Right lobe of liver (tissue), 6 donors: ENCODE measurements around the gene EVI5. TPM values are rescaled to one million over a fixed set of nuclear protein-coding genes. Genes with fewer than 3 reads are reported as not detected.

Source experiments
- ATAC-seq, 4 donors: fragments of 200-7000 bp; cut with Tn5 transposase; one replicate each; pipeline ENCODE4 v1.9.1; 2020; ENCODE audit warnings: mild to moderate bottlenecking in 4 of 4, moderate library complexity in 4 of 4
- DNase-seq, 3 donors: peaks; one replicate each; pipeline ENCODE4 v3.0.0-alpha.2; 2020
- H3K27ac ChIP-seq, 3 donors: fragments of 200-600 bp; one replicate each; pipeline ENCODE4 v1.8.0; 2022
- H3K27me3 ChIP-seq, 2 donors: fragments of 200-600 bp; one replicate each; pipeline ENCODE4 v1.8.0; 2022
- H3K36me3 ChIP-seq, 4 donors: fragments of 200-600 bp; sonication (generic) in 1 of 4; one replicate each; pipeline versions ENCODE4 v1.5.1 to v1.8.0; 2017 to 2022; ENCODE audit warnings: control low read depth in 1 of 4
- H3K4me1 ChIP-seq, 4 donors: fragments of 200-600 bp; sonication (generic) in 1 of 4; one replicate each; pipeline versions ENCODE4 v1.5.1 to v1.8.0; 2017 to 2022; ENCODE audit warnings: control low read depth in 1 of 4
- H3K4me3 ChIP-seq, 3 donors: fragments of 200-600 bp; one replicate each; pipeline ENCODE4 v1.8.0; 2022
- H3K9me3 ChIP-seq, 4 donors: fragments of 200-600 bp; sonication (generic) in 1 of 4; one replicate each; pipeline versions ENCODE4 v1.5.1 to v1.8.0; 2017 to 2022; ENCODE audit warnings: control low read depth in 1 of 4
- POLR2A ChIP-seq: fragments of 450-650 bp; IDR thresholded peaks from one replicate; pipeline ENCODE4 v1.6.1; 2017; ENCODE audit warnings: antibody characterized with exemption, mild to moderate bottlenecking
- whole genome bisulfite sequencing: methylation state at CpG from one replicate; pipeline ENCODE4 v1.1.6; 2018; ENCODE audit warnings: low coverage, low lambda C conversion rate; ENCODE audit not compliant: insufficient coverage; ENCODE audit errors: missing lambda C conversion rate; 5-methylcytosine and 5-hydroxymethylcytosine counted together
- intact Hi-C, 2 donors: fragments of 100-400 bp; cut with DNase I; formaldehyde crosslinking; loops; one replicate each; pipeline versions ENCODE4 v1.11.2 to v1.14.1; 2022
- total RNA-seq, 6 experiments: library from RNA; depleted of rRNA in 2 of 6; stranded (reverse); fragments of >200 nt in 2 of 6; fragmentation: NEBNext Ultra II Directional in 3 of 6; extraction: Animal tissue kit (Norgen Biotek cat#: 25700) in 3 of 6; gene quantifications; one replicate each; pipeline versions ENCODE4 v1.1.0 to v1.2.4, GENCODE V29; 2016 to 2023
- TF ChIP-seq, protein P1 (sequence below), 4 donors: fragments of 200-600 bp in 3 of 4; fragments of 450-650 bp in 1 of 4; IDR thresholded peaks; one replicate each; pipeline versions ENCODE4 v1.5.1 to v1.8.0; 2016 to 2022; ENCODE audit warnings: antibody characterized with exemption in 4 of 4, mild to moderate bottlenecking in 2 of 4
- donor health status: DM: no; HTN: yes; CAD: no.
- donor health status: DM: no; HTN: no; CAD: no.
- donor health status: DM: no; HTN: no; CAD: no.
- donor health status: DM: no; HTN: yes; CAD: no.
- donor health status: DM: no; HTN: yes; CAD: no.

EVI5 gene
- total RNA-seq, 6 experiments from 2014 or later = 12.8 to 27.7 (median 19.0) TPM

DNA sequence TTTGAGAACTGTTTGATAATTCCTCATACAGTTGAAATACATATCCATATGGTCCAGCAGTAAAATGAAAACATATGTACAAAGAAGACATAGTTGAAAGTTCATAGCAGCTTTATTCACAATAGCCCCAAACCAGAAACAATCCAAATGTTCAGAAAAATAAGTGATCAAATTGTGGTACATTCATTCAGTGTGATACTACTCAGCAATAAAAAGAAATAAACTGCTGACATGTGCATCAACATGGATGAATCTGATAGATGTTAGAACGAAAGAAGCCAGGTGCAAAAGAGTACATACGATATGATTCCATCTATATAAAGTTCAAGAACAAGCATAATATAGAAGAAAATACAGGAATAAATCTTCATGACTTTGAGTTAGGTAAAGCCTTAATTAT is 77.2 kb downstream of the EVI5 start:
- Histone ChIP-seq H3K4me3 (no peak overlapping the region), H3K4me1 (peaks cover 0 to 27% (median 8%) of the 10 kb centered on the region in 4 donors), H3K36me3 (peaks cover 0 to 5% (median 0%) of the 10 kb centered on the region in 4 donors), H3K9me3 (no peaks in the 10 kb centered on the region), H3K27me3 (no peaks in the 10 kb centered on the region), H3K27ac (no peak overlapping the region)
- WGBS = 86% methylated on average over 2 of the region's 2 CpGs
- intact Hi-C loops = no loop called here
- no peak for ATAC-seq
- no peak for DNase-seq
- TF ChIP-seq POLR2A = no peak
- TF ChIP-seq, protein P1, sequence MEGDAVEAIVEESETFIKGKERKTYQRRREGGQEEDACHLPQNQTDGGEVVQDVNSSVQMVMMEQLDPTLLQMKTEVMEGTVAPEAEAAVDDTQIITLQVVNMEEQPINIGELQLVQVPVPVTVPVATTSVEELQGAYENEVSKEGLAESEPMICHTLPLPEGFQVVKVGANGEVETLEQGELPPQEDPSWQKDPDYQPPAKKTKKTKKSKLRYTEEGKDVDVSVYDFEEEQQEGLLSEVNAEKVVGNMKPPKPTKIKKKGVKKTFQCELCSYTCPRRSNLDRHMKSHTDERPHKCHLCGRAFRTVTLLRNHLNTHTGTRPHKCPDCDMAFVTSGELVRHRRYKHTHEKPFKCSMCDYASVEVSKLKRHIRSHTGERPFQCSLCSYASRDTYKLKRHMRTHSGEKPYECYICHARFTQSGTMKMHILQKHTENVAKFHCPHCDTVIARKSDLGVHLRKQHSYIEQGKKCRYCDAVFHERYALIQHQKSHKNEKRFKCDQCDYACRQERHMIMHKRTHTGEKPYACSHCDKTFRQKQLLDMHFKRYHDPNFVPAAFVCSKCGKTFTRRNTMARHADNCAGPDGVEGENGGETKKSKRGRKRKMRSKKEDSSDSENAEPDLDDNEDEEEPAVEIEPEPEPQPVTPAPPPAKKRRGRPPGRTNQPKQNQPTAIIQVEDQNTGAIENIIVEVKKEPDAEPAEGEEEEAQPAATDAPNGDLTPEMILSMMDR (IDR thresholded peaks at IDR 0.05) = no peak

GRCh38 chr1:92707292-92707691 is 77.6 kb downstream of the EVI5 start:
- H3K36me3 ChIP-seq = peaks cover 0 to 5% (median 0%) of the 10 kb centered on the region in 4 donors
- no peak for ATAC-seq
- 89% methylated on average over 2 of the region's 2 CpGs for WGBS
- no peak overlapping the region for H3K27ac ChIP-seq
- no peaks in the 10 kb centered on the region for H3K9me3 ChIP-seq
- H3K4me3 ChIP-seq = no peak overlapping the region
- no peaks in the 10 kb centered on the region for H3K27me3 ChIP-seq
- H3K4me1 ChIP-seq = peaks cover 0 to 27% (median 8%) of the 10 kb centered on the region in 4 donors
- TF ChIP-seq POLR2A = no peak
- TF ChIP-seq, protein P1 (IDR thresholded peaks at IDR 0.05) = no peak
- intact Hi-C loops = no loop called here
- no peak for DNase-seq

GRCh38 chr1:92705446-92705845 is 79.5 kb downstream of the EVI5 start:
- no peaks in the 10 kb centered on the region for H3K9me3 ChIP-seq
- peaks cover 0 to 27% (median 4%) of the 10 kb centered on the region in 4 donors for H3K4me1 ChIP-seq
- no peak overlapping the region for H3K4me3 ChIP-seq
- no peak overlapping the region for H3K27ac ChIP-seq
- intact Hi-C loops = no loop called here
- DNase-seq = no peak
- peaks cover 0 to 5% (median 0%) of the 10 kb centered on the region in 4 donors for H3K36me3 ChIP-seq
- WGBS = 25% methylated on average over 1 of the region's 1 CpG
- ATAC-seq = no peak
- H3K27me3 ChIP-seq = no peaks in the 10 kb centered on the region
- TF ChIP-seq POLR2A = no peak
- TF ChIP-seq, protein P1 (IDR thresholded peaks at IDR 0.05) = no peak

DNA sequence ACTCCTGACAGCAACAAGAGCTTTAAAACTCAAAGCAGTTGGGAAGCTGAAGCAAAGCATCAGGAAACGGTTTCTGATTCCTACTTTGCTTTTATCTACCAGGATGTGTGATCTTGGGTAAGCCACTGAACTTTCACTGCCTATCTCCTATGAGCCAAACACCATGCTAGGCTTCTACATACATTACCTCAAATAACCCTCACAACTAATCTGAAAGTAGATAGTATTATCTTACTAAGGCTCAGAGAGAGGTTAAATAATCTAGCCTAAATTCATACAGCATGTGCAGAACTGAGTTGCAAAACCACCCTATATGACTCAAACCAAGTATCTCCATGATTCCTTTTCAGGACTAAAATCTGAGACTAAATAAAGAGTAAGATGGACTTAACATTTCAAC is 83.8 kb downstream of the EVI5 start:
- 44% methylated on average over 1 of the region's 1 CpG for WGBS
- Histone ChIP-seq H3K36me3 (peaks cover 0 to 13% (median 1%) of the 10 kb centered on the region in 4 donors), H3K4me3 (no peak overlapping the region), H3K4me1 (peaks cover 0 to 1% (median under 1%) of the 10 kb centered on the region in 4 donors), H3K9me3 (no peaks in the 10 kb centered on the region), H3K27me3 (no peaks in the 10 kb centered on the region), H3K27ac (no peak overlapping the region)
- ATAC-seq (peak in 1 of 4 donors; percentile 28), DNase-seq (no peak)
- TF ChIP-seq, protein P1 (IDR thresholded peaks at IDR 0.05) = no peak
- no peak for TF ChIP-seq POLR2A
- intact Hi-C loops = no loop called here

- no peak overlapping the region for H3K4me3 ChIP-seq
- no peak for TF ChIP-seq POLR2A
- TF ChIP-seq, protein P1 (IDR thresholded peaks at IDR 0.05) = no peak
- H3K9me3 ChIP-seq = no peaks in the 10 kb centered on the region
- no peak for DNase-seq
- intact Hi-C loops = no loop called here
- no peak for ATAC-seq
- no peaks in the 10 kb centered on the region for H3K27me3 ChIP-seq
- no peak overlapping the region for H3K27ac ChIP-seq
- 61% methylated on average over 3 of the region's 3 CpGs for WGBS
- H3K4me1 ChIP-seq = no peaks in the 10 kb centered on the region
- peaks cover 0 to 29% (median 5%) of the 10 kb centered on the region in 4 donors for H3K36me3 ChIP-seq
Measured at GRCh38 chr1:92698932-92699331, 86.0 kb downstream of the EVI5 start.
